K562 (cell line): ENCODE data around the gene PTTG1IP. TPM values are rescaled to one million over a fixed set of nuclear protein-coding genes. Genes with fewer than 3 reads are reported as not detected.
A peak's percentile ranks its signal among the peaks of the same experiment; 100 is the strongest.

ENCODE experiments used
- ADNP ChIP-seq: fragments of 200-800 bp; sonication (Bioruptor generic); IDR thresholded peaks from 2 replicates; pipeline ENCODE4 v1.6.1; 2016; ENCODE audit warnings: missing genetic modification characterization, missing compliant biosample characterization
- ARID2 ChIP-seq: fragments of 450-650 bp; IDR thresholded peaks from 2 replicates; pipeline ENCODE4 v1.6.1; 2017; ENCODE audit warnings: antibody characterized with exemption, mild to moderate bottlenecking
- BACH1 ChIP-seq: fragments of 200-800 bp; sonication (Bioruptor generic); IDR thresholded peaks from 2 replicates; pipeline ENCODE4 v1.6.1; 2016; ENCODE audit warnings: missing genetic modification characterization, missing compliant biosample characterization
- BRD9 ChIP-seq: fragments of 450-650 bp; IDR thresholded peaks from 2 replicates; pipeline ENCODE4 v1.6.1; 2018; ENCODE audit warnings: low read depth; ENCODE audit not compliant: partially characterized antibody
- CBX3 ChIP-seq, 2 experiments: IDR thresholded peaks; 1 replicate in 1 of 2; 2 replicates in 1 of 2; pipeline ENCODE4 v1.6.1; 2012; ENCODE audit warnings: inconsistent platforms in 2 of 2, low read length in 2 of 2, borderline replicate concordance in 1 of 2, control low read depth in 1 of 2
- CTCF ChIP-seq, 3 experiments: IDR thresholded peaks in 2 of 3; conservative IDR thresholded peaks in 1 of 3; 2 replicates each; pipeline ENCODE4 v1.5.1; 2011 to 2012; ENCODE audit warnings: low read length in 3 of 3, mild to moderate bottlenecking in 3 of 3, control low read depth in 2 of 3, improper control_type of control experiment in 1 of 3, inconsistent platforms in 1 of 3, low read depth in 1 of 3, mixed read lengths in 1 of 3, moderate library complexity in 1 of 3; ENCODE audit not compliant: insufficient read depth in 2 of 3
- DPF2 ChIP-seq: fragments of 450-650 bp; IDR thresholded peaks from 2 replicates; pipeline ENCODE4 v1.6.1; 2016
- POLR2AphosphoS5 ChIP-seq: IDR thresholded peaks from 2 replicates; pipeline ENCODE4 v1.6.1; 2011; ENCODE audit warnings: mild to moderate bottlenecking, low read depth, low read length, moderate library complexity; ENCODE audit not compliant: control insufficient read depth, insufficient read depth
- REST ChIP-seq, 2 experiments: fragments of 450-650 bp; formaldehyde crosslinking in 1 of 2; IDR thresholded peaks; 2 replicates each; pipeline versions ENCODE4 v1.4.0 to v1.6.1; 2014 to 2020; ENCODE audit warnings: mild to moderate bottlenecking in 2 of 2, borderline replicate concordance in 1 of 2, low read depth in 1 of 2
- ZBTB11 ChIP-seq, 3 experiments: fragments of 200-800 bp in 1 of 3; fragments of 250-450 bp in 1 of 3; fragments of 450-650 bp in 1 of 3; sonication (Bioruptor Pico) in 1 of 3; sonication (Bioruptor generic) in 1 of 3; formaldehyde crosslinking in 1 of 3; IDR thresholded peaks; 2 replicates each; pipeline versions ENCODE4 v1.6.1 to v1.8.0; 2016 to 2022; ENCODE audit warnings: mild to moderate bottlenecking in 2 of 3, missing genetic modification characterization in 2 of 3, missing compliant biosample characterization in 1 of 3, moderate library complexity in 1 of 3
- ZFX ChIP-seq: sonication (generic); formaldehyde crosslinking; IDR thresholded peaks from 2 replicates; pipeline ENCODE4 v1.8.0; 2022; ENCODE audit warnings: mild to moderate bottlenecking, missing genetic modification reagents, moderate library complexity
- ZNF174 ChIP-seq: fragments of 250-450 bp; sonication (Bioruptor Pico); IDR thresholded peaks from 2 replicates; pipeline ENCODE4 v1.4.0; 2020; ENCODE audit warnings: mild to moderate bottlenecking
- ZNF76 ChIP-seq: fragments of 250-450 bp; sonication (Bioruptor Pico); IDR thresholded peaks from 2 replicates; pipeline ENCODE4 v1.4.0; 2020; ENCODE audit warnings: mild to moderate bottlenecking, moderate library complexity, borderline replicate concordance
- polyA plus RNA-seq, 8 experiments: library from polyadenylated mRNA; depleted of rRNA in 4 of 8; stranded (reverse) in 5 of 8; unstranded in 3 of 8; fragments of >200 nt; fragmentation: Nextera tagmentation in 2 of 8; fragmentation: Illumina TruSeq in 1 of 8; extraction: Ambion mirVana in 2 of 8; extraction: Trizol in 1 of 8; gene quantifications; 2 replicates each; pipeline versions ENCODE4 v1.2.1 to v1.2.3, GENCODE V29; 2011 to 2014; ENCODE audit warnings: inconsistent platforms in 1 of 8, missing spikeins in 1 of 8
- total RNA-seq, 7 experiments: library from RNA; depleted of rRNA in 6 of 7; stranded (reverse); fragments of >200 nt in 6 of 7; fragmentation: Illumina TruSeq in 2 of 7; extraction: Trizol in 2 of 7; gene quantifications; 2 replicates each; pipeline versions ENCODE4 v1.2.1 to v1.2.3, GENCODE V29; 2011 to 2021; ENCODE audit warnings: low replicate concordance in 1 of 7

The PTTG1IP gene
- total and polyA plus RNA-seq, 9 of the 15 experiments (the other 6 are each of a cell fraction or from before 2014, with no cell fraction given), result 5.0 to 99.3 (median 82.4) TPM

GRCh38 chr21:44800971-44801467 lies 72.5 kb downstream of the PTTG1IP start (continued):
- peak; percentile 58; the same call in 1 of the 2 replicates for TF ChIP-seq REST (IDR thresholded peaks at IDR 0.05; ENCODE audit: borderline replicate concordance)
- TF ChIP-seq REST (CRISPR knock-in tag; IDR thresholded peaks at IDR 0.05; ENCODE audit: low read depth), result no peak
- peak; percentile 14; the same call in 1 of the 2 replicates for TF ChIP-seq ZFX (CRISPR knock-in tag)
- TF ChIP-seq CBX3 (IDR thresholded peaks at IDR 0.05; ENCODE audit: borderline replicate concordance in 1 of 2, low read length in 2 of 2), result 0 out of 3 replicates have a peak, but pooled peaks of 1 of the 2 experiments have one; percentile 3
- no peak for TF ChIP-seq ZNF174
- peak; percentile 40 for TF ChIP-seq BRD9
- no peak for TF ChIP-seq ADNP (tag)
- no peak for TF ChIP-seq ZBTB11 (CRISPR knock-in tag; IDR thresholded peaks at IDR 0.05)
- TF ChIP-seq CTCF (IDR thresholded peaks at IDR 0.05 in 2 of 3, conservative IDR thresholded peaks at IDR 0.05 in 1 of 3; ENCODE audit: insufficient read depth in 2 of 3, low read depth in 1 of 3, low read length in 3 of 3), result peak; percentile 57 to 72 (median 67)
- 0 out of 2 replicates have a peak, but pooled peaks have one; percentile 15 for TF ChIP-seq DPF2
- TF ChIP-seq ZNF76 (CRISPR knock-in tag), result no peak
- TF ChIP-seq BACH1 (tag), result no peak
- no peak for TF ChIP-seq POLR2AphosphoS5
- TF ChIP-seq ARID2, result 0 out of 2 replicates have a peak, but pooled peaks have one; percentile 5
